SK-N-MC (cell line): ENCODE results near the gene MISP3.

Source experiments
- DNase-seq: peaks from one replicate; pipeline ENCODE4 v3.0.0-alpha.2; 2011; ENCODE audit warnings: low read depth, low spot score
- H3K27ac ChIP-seq: fragments of 200-600 bp; sonication (generic); 2 replicates; pipeline ENCODE4 v1.5.1; 2016; ENCODE audit warnings: mixed run types
- H3K36me3 ChIP-seq: fragments of 200-600 bp; sonication (generic); 2 replicates; pipeline ENCODE4 v1.6.1; 2017; ENCODE audit warnings: antibody characterized with exemption, low read length, mixed read lengths; ENCODE audit not compliant: insufficient read depth
- H3K4me3 ChIP-seq: fragments of 200-600 bp; sonication (generic); 2 replicates; pipeline ENCODE4 v1.5.1; 2016
- H3K9ac ChIP-seq: fragments of 200-600 bp; sonication (generic); 2 replicates; pipeline ENCODE4 v1.8.0; 2017; ENCODE audit warnings: mixed run types, mixed read lengths; ENCODE audit not compliant: insufficient read length
- H3K9me3 ChIP-seq: fragments of 200-600 bp; sonication (generic); 2 replicates; pipeline ENCODE4 v1.6.1; 2017; ENCODE audit warnings: low read depth, mild to moderate bottlenecking, antibody characterized with exemption, low read length, moderate library complexity, mixed read lengths
- EZH2 ChIP-seq: fragments of 200-600 bp; sonication (generic); IDR thresholded peaks from one replicate; pipeline ENCODE4 v1.6.1; 2017; ENCODE audit warnings: antibody characterized with exemption
- FOXP2 ChIP-seq: optimal IDR thresholded peaks from 2 replicates; pipeline ENCODE3; 2011; ENCODE audit warnings: mild to moderate bottlenecking, moderate library complexity; ENCODE audit not compliant: insufficient read depth; ENCODE audit errors: extremely low read length, control extremely low read depth
- POLR2AphosphoS5 ChIP-seq: IDR thresholded peaks from 2 replicates; pipeline ENCODE4 v1.6.1; 2012; ENCODE audit warnings: mild to moderate bottlenecking, low read depth, low read length, borderline replicate concordance

MISP3 gene

DNA sequence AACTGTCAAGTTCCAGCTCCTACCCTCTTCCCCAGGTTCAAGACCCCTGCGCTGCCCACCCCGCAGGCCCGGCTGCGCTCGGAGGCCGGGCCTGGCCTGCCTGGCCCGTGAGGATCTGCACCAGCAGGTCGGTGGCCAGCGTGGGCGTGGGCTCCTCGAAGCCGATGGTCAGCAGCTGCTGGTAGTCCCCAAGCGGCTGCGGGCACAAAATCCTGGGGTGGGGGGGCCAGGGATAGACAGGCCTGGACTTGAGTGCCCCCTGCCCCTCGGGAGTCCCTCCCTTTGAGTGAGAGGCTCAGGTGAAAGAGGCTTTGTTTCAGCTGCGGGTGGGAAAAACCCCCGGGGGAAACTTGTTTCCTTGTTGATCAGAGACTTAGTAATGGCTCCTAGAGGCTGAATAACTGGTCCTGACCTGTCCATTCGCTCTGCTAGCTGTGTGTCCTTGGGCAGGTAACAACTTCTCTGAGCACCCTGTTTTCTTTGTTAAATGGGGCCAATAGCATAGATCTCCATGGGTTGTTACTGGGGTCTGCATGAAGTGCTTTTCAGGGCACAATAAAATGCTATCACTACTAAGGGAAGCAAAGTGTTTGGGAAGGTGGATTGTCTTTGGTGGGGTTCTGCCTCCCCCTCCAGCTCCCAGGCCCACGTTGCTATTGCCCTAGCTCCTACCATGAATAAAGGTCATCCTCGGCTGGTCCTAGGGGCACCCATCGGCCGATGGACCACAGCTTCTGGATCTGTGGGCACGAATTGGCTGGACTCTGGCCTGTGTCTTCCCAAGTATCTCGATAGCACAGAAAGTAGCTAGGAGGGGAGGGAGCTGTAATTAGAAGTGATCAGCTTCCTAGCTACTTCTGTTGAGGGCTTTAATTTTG lies 9.4 kb downstream of the MISP3 start:
- Histone ChIP-seq H3K36me3 (no peaks in the 10 kb centered on the region; the same call in 1 of the 2 replicates), H3K9ac (peak overlapping the region; percentile 67), H3K4me3 (peak overlapping the region; percentile 84), H3K9me3 (no peaks in the 10 kb centered on the region), H3K27ac (no peak overlapping the region)
- no peak for DNase-seq
- no peak for TF ChIP-seq POLR2AphosphoS5
- TF ChIP-seq FOXP2 = no peak

- Histone ChIP-seq H3K27ac (no peak overlapping the region), H3K9ac (no peak overlapping the region), H3K4me3 (no peak overlapping the region), H3K9me3 (no peaks in the 10 kb centered on the region), H3K36me3 (peaks cover 3% of the 10 kb centered on the region)
- no peak for DNase-seq
- no peak for TF ChIP-seq POLR2AphosphoS5
- TF ChIP-seq FOXP2 = no peak
- TF ChIP-seq EZH2 = no peak
Observed at GRCh38 chr19:14082675-14082960, 10.0 kb downstream of the MISP3 start.

DNA sequence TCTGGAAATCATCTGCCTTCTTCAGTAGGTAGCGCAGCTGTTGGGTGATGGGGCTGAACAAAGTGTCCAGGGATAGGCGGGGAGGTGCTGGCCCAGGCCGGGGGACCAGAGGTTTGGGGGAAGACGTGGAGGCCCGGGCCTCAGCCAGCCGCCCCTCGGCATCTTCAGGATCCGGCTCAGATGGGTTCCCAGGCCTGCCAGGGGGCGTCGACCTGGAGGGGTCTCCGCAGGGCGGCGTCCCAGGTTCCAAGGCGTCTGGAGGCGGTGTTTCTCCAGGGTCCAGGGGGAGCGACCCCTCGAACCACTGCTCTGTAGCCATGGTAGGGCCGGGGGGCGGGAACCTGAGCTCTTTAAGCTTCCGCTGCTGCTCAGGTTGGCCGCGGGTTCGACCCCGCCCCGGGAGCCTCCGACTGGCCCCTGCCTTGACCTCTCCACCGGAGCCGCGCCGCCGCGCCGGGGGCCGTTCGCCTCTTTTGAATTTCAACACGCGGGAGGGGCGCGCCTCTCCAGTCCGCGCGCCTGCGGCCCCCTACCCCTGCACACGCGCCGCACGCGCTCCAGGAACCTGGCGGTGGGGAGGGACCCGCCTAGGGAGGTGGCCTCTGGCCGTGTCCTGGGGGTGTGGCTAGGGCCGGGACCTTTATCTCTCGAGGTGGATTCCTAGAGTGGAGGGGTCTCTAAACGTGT lies 12.9 kb downstream of the MISP3 start, which contains the start of gene C19orf67:
TSS of gene C19orf67 (minus strand) at position 475 of the 687 bp plus-strand sequence. CDS start at position 319, 156 bp downstream.
- Histone ChIP-seq H3K27ac (no peak within 1 kb of the TSS), H3K9me3 (no peaks in the 10 kb centered on the region), H3K9ac (no peak within 1 kb of the TSS), H3K36me3 (peaks cover 20% of the 10 kb centered on the region), H3K4me3 (no peak within 1 kb of the TSS)
- DNase-seq = no peak
- TF ChIP-seq FOXP2 = no peak
- TF ChIP-seq POLR2AphosphoS5 = no peak
- no peak for TF ChIP-seq EZH2

GRCh38 chr19:14086098-14086497 lies 13.5 kb downstream of the MISP3 start:
- Histone ChIP-seq H3K36me3 (peaks cover 20% of the 10 kb centered on the region), H3K27ac (no peak overlapping the region), H3K9ac (no peak overlapping the region), H3K9me3 (no peaks in the 10 kb centered on the region), H3K4me3 (no peak overlapping the region)
- no peak for TF ChIP-seq POLR2AphosphoS5
- no peak for TF ChIP-seq FOXP2
- TF ChIP-seq EZH2 = no peak
- no peak for DNase-seq

- H3K36me3 ChIP-seq = peaks cover 22% of the 10 kb centered on the region
- H3K9me3 ChIP-seq = 0 out of 2 replicates have a peak, but pooled peaks cover 5% of the 10 kb centered on the region
- H3K27ac ChIP-seq = no peak overlapping the region
- TF ChIP-seq POLR2AphosphoS5 = no peak
- no peak for TF ChIP-seq EZH2
- TF ChIP-seq FOXP2 = no peak
- no peak for DNase-seq
- peak overlapping the region; percentile 33 for H3K9ac ChIP-seq
- H3K4me3 ChIP-seq = peak overlapping the region; percentile 80
Observed at GRCh38 chr19:14088634-14089411, 16.2 kb downstream of the MISP3 start.

DNA sequence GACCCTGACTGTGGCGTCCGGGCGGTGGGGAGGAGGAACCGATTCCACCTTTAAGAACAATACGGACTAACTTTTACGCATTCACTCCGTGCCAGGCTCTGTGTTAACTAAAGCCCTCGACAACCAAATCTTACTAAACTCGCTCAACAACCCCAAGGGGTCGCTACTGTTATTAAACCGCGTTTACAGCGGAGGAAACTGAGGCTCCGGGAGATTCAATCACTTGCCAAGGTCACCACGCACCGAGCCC lies 16.8 kb downstream of the MISP3 start:
- TF ChIP-seq FOXP2 (no peak), POLR2AphosphoS5 (no peak), EZH2 (no peak)
- H3K9me3 ChIP-seq = 0 out of 2 replicates have a peak, but pooled peaks cover 5% of the 10 kb centered on the region
- H3K27ac ChIP-seq = no peak overlapping the region
- H3K4me3 ChIP-seq = peak overlapping the region; percentile 80
- peak overlapping the region; percentile 33 for H3K9ac ChIP-seq
- DNase-seq = no peak
- peaks cover 22% of the 10 kb centered on the region for H3K36me3 ChIP-seq

DNA sequence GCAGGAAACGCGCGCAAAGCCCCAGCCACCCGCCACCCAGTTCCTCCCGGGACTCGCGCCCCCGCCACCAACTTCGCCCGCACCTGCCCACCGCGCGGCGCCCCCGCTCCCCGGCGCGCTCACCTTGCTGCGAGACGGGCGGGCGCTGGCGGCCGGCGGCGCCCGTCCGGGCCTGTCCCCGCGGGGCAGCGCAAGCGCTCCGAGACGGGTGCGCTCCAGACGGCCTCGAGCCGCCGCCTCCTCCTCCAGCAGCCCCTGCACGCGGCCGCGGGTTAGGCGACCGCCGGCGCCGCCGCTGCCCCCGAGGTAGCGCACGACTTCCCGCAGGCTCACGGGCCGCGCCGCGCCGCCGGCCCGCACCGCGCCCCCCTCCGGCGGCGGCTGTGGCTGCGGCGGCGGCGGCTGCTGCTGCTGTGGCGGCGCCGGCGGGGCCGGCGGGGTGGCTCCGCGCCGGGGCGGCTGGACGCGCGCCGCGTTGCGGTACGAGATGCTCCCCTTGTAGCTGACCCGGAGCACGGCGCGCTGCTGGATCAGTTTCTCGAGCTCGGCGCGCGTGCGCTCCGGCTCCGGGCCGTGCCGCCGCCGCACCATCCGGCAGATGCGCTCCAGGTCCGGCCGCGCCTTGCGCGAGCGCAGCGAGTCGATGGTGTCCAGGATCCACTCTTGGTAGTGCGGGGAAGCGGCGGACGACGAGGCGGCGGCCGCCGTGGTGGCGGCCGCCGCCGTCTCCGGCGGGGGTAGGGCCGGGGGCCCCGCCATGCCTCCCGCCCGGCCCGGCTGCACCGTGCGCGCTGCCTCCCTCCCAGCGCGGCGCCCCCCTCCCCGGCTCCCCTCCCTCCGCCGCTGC lies 17.3 kb downstream of the MISP3 start:
- 0 out of 2 replicates have a peak, but pooled peaks cover 5% of the 10 kb centered on the region for H3K9me3 ChIP-seq
- TF ChIP-seq EZH2 (no peak), FOXP2 (no peak)
- H3K36me3 ChIP-seq = peaks cover 22% of the 10 kb centered on the region
- peak overlapping the region; percentile 50; the same call in 1 of the 2 replicates for H3K27ac ChIP-seq
- DNase-seq = no peak
- H3K4me3 ChIP-seq = peak overlapping the region; percentile 80
- peak overlapping the region; percentile 33 for H3K9ac ChIP-seq
